HepG2 (cell line): ENCODE data around the gene KANK3. TPM values are rescaled to one million over a fixed set of nuclear protein-coding genes. Genes with fewer than 3 reads are reported as not detected.

ENCODE experiments used
- CAMTA2 ChIP-seq: sonication (generic); formaldehyde crosslinking; IDR thresholded peaks from 2 replicates; pipeline ENCODE4 v1.4.0; 2020; ENCODE audit warnings: mild to moderate bottlenecking, missing genetic modification reagents, borderline replicate concordance
- CCDC6 ChIP-seq: sonication (generic); formaldehyde crosslinking; IDR thresholded peaks from 2 replicates; pipeline ENCODE4 v1.8.1; 2022; ENCODE audit warnings: mild to moderate bottlenecking, missing genetic modification reagents, moderate library complexity
- CEBPG ChIP-seq: IDR thresholded peaks from 2 replicates; pipeline ENCODE4 v1.6.1; 2016
- CENPX ChIP-seq: sonication (generic); formaldehyde crosslinking; IDR thresholded peaks from 2 replicates; pipeline ENCODE4 v1.9.0; 2021; ENCODE audit warnings: mild to moderate bottlenecking, missing genetic modification reagents, moderate library complexity
- CREB1 ChIP-seq, 2 experiments: fragments of 450-650 bp in 1 of 2; IDR thresholded peaks; 2 replicates each; pipeline ENCODE4 v1.6.1; 2016 to 2017; ENCODE audit warnings: control low read depth in 1 of 2, mild to moderate bottlenecking in 1 of 2, missing compliant biosample characterization in 1 of 2, missing genetic modification characterization in 1 of 2
- DPF2 ChIP-seq: sonication (generic); formaldehyde crosslinking; IDR thresholded peaks from 2 replicates; pipeline ENCODE4 v1.4.0; 2020; ENCODE audit warnings: mild to moderate bottlenecking, low read depth, missing genetic modification reagents, borderline replicate concordance
- DRAP1 ChIP-seq: IDR thresholded peaks from 2 replicates; pipeline ENCODE4 v1.6.1; 2016; ENCODE audit warnings: missing genetic modification reagents, missing compliant biosample characterization
- GPN1 ChIP-seq: sonication (generic); formaldehyde crosslinking; IDR thresholded peaks from 2 replicates; pipeline ENCODE4 v1.5.1; 2020; ENCODE audit warnings: missing genetic modification reagents, borderline replicate concordance
- KDM5A ChIP-seq: fragments of 200-600 bp; sonication (generic); IDR thresholded peaks from 2 replicates; pipeline ENCODE4 v1.7.0; 2018; ENCODE audit warnings: antibody characterized with exemption, mild to moderate bottlenecking, low read length, borderline replicate concordance
- KLF12 ChIP-seq: sonication (generic); formaldehyde crosslinking; IDR thresholded peaks from 2 replicates; pipeline ENCODE4 v1.4.0; 2020; ENCODE audit warnings: missing genetic modification reagents, borderline replicate concordance
- MIER2 ChIP-seq: IDR thresholded peaks from 2 replicates; pipeline ENCODE4 v1.6.1; 2016; ENCODE audit warnings: missing biosample characterization, missing genetic modification reagents
- MIER3 ChIP-seq: IDR thresholded peaks from 2 replicates; pipeline ENCODE4 v1.6.1; 2016; ENCODE audit warnings: missing compliant biosample characterization, borderline replicate concordance
- REL ChIP-seq: sonication (generic); formaldehyde crosslinking; conservative IDR thresholded peaks from 2 replicates; pipeline ENCODE4 v1.8.0; 2022; ENCODE audit warnings: mild to moderate bottlenecking, missing genetic modification reagents, moderate library complexity
- THAP8 ChIP-seq: sonication (generic); formaldehyde crosslinking; IDR thresholded peaks from 2 replicates; pipeline ENCODE4 v1.5.1; 2020; ENCODE audit warnings: missing genetic modification reagents, mild to moderate bottlenecking, borderline replicate concordance
- ZNF256 ChIP-seq: sonication (generic); formaldehyde crosslinking; conservative IDR thresholded peaks from 2 replicates; pipeline ENCODE4 v1.4.0; 2020; ENCODE audit warnings: missing genetic modification reagents
- ZNF574 ChIP-seq: sonication (generic); formaldehyde crosslinking; IDR thresholded peaks from 2 replicates; pipeline ENCODE4 v1.4.0; 2020; ENCODE audit warnings: missing genetic modification reagents
- ZNF770 ChIP-seq: sonication (generic); formaldehyde crosslinking; IDR thresholded peaks from 2 replicates; pipeline ENCODE4 v1.5.0; 2020; ENCODE audit warnings: mild to moderate bottlenecking, missing genetic modification reagents
- polyA plus RNA-seq, 8 experiments: library from polyadenylated mRNA; depleted of rRNA in 3 of 8; stranded (reverse) in 7 of 8; unstranded in 1 of 8; fragments of >200 nt; fragmentation: Illumina TruSeq in 4 of 8; extraction: Trizol in 4 of 8; gene quantifications; 2 replicates each; pipeline versions ENCODE4 v1.2.1 to v1.2.3, GENCODE V29; 2011 to 2016; ENCODE audit warnings: low read depth in 4 of 8, missing spikeins in 1 of 8, mixed read lengths in 1 of 8; ENCODE audit not compliant: insufficient read depth in 1 of 8
- total RNA-seq, 5 experiments: library from RNA; depleted of rRNA; stranded (reverse); fragments of >200 nt; fragmentation: Illumina TruSeq; extraction: Trizol; gene quantifications; 2 replicates each; pipeline ENCODE4 v1.2.3, GENCODE V29; 2016; ENCODE audit warnings: low read depth in 1 of 5
- TF ChIP-seq, protein P1 (sequence below): sonication (generic); formaldehyde crosslinking; conservative IDR thresholded peaks from 2 replicates; pipeline ENCODE4 v1.4.0; 2020; ENCODE audit warnings: mild to moderate bottlenecking, missing genetic modification reagents, moderate library complexity

Gene KANK3
- total and polyA plus RNA-seq, 2 of the 13 experiments (the other 11 are each of a cell fraction or from before 2014, with no cell fraction given): 0.15 to 0.20 TPM

- TF ChIP-seq ZNF574 (CRISPR knock-in tag) (peak; percentile 70), ZNF770 (CRISPR knock-in tag) (no peak; the same call in none of the 2 replicates), THAP8 (peak; percentile 99), GPN1 (CRISPR knock-in tag) (peak; percentile 69; the same call in 1 of the 2 replicates), DRAP1 (peak; percentile 90), KDM5A (peak; percentile 72; the same call in 1 of the 2 replicates), ZNF256 (CRISPR knock-in tag) (peak; percentile 68; the same call in 1 of the 2 replicates), REL (CRISPR knock-in tag) (no peak), CREB1 (IDR thresholded peaks at IDR 0.05) (peak; percentile 85), CREB1 (CRISPR knock-in tag; IDR thresholded peaks at IDR 0.05) (no peak), DPF2 (CRISPR knock-in tag) (peak; percentile 13; the same call in 1 of the 2 replicates), CAMTA2 (CRISPR knock-in tag) (peak; percentile 91; the same call in 1 of the 2 replicates), CCDC6 (CRISPR knock-in tag) (peak; percentile 92), CENPX (CRISPR knock-in tag) (no peak), CEBPG (CRISPR knock-in tag) (no peak), MIER3 (no peak), MIER2 (CRISPR knock-in tag) (no peak), KLF12 (CRISPR knock-in tag) (peak; percentile 88; the same call in 1 of the 2 replicates)
- TF ChIP-seq, protein P1, sequence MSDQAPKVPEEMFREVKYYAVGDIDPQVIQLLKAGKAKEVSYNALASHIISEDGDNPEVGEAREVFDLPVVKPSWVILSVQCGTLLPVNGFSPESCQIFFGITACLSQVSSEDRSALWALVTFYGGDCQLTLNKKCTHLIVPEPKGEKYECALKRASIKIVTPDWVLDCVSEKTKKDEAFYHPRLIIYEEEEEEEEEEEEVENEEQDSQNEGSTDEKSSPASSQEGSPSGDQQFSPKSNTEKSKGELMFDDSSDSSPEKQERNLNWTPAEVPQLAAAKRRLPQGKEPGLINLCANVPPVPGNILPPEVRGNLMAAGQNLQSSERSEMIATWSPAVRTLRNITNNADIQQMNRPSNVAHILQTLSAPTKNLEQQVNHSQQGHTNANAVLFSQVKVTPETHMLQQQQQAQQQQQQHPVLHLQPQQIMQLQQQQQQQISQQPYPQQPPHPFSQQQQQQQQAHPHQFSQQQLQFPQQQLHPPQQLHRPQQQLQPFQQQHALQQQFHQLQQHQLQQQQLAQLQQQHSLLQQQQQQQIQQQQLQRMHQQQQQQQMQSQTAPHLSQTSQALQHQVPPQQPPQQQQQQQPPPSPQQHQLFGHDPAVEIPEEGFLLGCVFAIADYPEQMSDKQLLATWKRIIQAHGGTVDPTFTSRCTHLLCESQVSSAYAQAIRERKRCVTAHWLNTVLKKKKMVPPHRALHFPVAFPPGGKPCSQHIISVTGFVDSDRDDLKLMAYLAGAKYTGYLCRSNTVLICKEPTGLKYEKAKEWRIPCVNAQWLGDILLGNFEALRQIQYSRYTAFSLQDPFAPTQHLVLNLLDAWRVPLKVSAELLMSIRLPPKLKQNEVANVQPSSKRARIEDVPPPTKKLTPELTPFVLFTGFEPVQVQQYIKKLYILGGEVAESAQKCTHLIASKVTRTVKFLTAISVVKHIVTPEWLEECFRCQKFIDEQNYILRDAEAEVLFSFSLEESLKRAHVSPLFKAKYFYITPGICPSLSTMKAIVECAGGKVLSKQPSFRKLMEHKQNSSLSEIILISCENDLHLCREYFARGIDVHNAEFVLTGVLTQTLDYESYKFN (CRISPR knock-in tag): no peak; the same call in none of the 2 replicates
Observed at GRCh38 chr19:8307965-8308866, 34.8 kb downstream of the KANK3 start, which contains the start of gene CD320 (continued).
